Measurements from ENCODE around the gene MYO1B.

The MYO1B gene

GRCh38 chr2:191301971-191302370 is 56.8 kb downstream of the MYO1B start:
- no peak for DNase-seq

GRCh38 chr2:191302459-191303139 is 57.4 kb downstream of the MYO1B start:
- peak; percentile 27 for DNase-seq

GRCh38 chr2:191303140-191304005 is 58.2 kb downstream of the MYO1B start:
- DNase-seq: no peak

- peak; percentile 63 for DNase-seq
Measured at GRCh38 chr2:191304939-191305875, 60.0 kb downstream of the MYO1B start.

- DNase-seq: no peak
Measured at GRCh38 chr2:191308026-191308425, 62.8 kb downstream of the MYO1B start.

- no peak for DNase-seq
Measured at GRCh38 chr2:191311156-191311555, 66.0 kb downstream of the MYO1B start.

GRCh38 chr2:191311627-191312026 is 66.4 kb downstream of the MYO1B start:
- DNase-seq: peak; percentile 83

GRCh38 chr2:191312163-191312562 is 67.0 kb downstream of the MYO1B start:
- no peak for DNase-seq

GRCh38 chr2:191312662-191313061 is 67.5 kb downstream of the MYO1B start:
- no peak for DNase-seq

GRCh38 chr2:191314697-191315364 is 69.6 kb downstream of the MYO1B start:
- no peak for DNase-seq

- no peak for DNase-seq
Measured at GRCh38 chr2:191315365-191315752, 70.2 kb downstream of the MYO1B start.

GRCh38 chr2:191316246-191316994 is 71.2 kb downstream of the MYO1B start:
- DNase-seq: peak; percentile 69

- peak; percentile 62 for DNase-seq
Measured at GRCh38 chr2:191318037-191318728, 73.0 kb downstream of the MYO1B start.

- peak; percentile 81 for DNase-seq
Measured at GRCh38 chr2:191318729-191319078, 73.5 kb downstream of the MYO1B start.

GRCh38 chr2:191319186-191319585 is 74.0 kb downstream of the MYO1B start:
- peak; percentile 67 for DNase-seq

- no peak for DNase-seq
Measured at GRCh38 chr2:191320881-191321280, 75.7 kb downstream of the MYO1B start.

GRCh38 chr2:191321861-191322662 is 76.9 kb downstream of the MYO1B start:
- DNase-seq: peak; percentile 91

GRCh38 chr2:191322828-191323506 is 77.8 kb downstream of the MYO1B start:
- no peak for DNase-seq

GRCh38 chr2:191325651-191326365 is 80.6 kb downstream of the MYO1B start:
- no peak for DNase-seq
